Putamen (tissue), 1 donor: Measurements from ENCODE around the gene CHRNA3.

Source experiments
- DNase-seq: peaks from one replicate; pipeline ENCODE4 v3.0.0-alpha.2; 2016; ENCODE audit warnings: low spot score

The CHRNA3 gene

GRCh38 chr15:78620527-78621421 is at the start of gene CHRNA3:
CHRNA3 (minus strand) TSS chr15:78620996; CDS start chr15:78620794, 202 bp downstream.
- no peak for DNase-seq

GRCh38 chr15:78668987-78669386 is 48.2 kb upstream of the CHRNA3 start:
- DNase-seq = no peak

- DNase-seq = no peak
Measured at GRCh38 chr15:78667578-78668236, 46.9 kb upstream of the CHRNA3 start.

DNA sequence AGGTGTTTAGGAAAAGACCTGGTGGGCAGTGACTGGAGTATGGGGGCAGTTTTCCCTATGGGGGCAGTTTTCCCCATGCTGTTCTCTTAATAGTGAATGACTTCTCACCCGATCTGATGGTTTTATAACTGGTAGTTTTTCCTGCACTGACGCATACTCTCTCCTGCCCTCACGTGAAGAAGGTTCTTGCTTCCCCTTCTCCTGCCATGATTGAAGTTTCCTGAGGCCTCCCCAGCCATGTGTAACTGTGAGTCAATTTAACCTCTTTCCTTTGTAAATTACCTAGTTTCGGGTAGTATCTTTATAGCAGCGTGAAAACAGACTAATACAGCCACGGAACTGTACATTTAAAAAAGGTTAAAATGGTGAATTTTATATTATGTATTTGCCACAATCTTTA is 45.2 kb upstream of the CHRNA3 start:
- DNase-seq = no peak

GRCh38 chr15:78663703-78664102 is 42.9 kb upstream of the CHRNA3 start:
- no peak for DNase-seq

DNA sequence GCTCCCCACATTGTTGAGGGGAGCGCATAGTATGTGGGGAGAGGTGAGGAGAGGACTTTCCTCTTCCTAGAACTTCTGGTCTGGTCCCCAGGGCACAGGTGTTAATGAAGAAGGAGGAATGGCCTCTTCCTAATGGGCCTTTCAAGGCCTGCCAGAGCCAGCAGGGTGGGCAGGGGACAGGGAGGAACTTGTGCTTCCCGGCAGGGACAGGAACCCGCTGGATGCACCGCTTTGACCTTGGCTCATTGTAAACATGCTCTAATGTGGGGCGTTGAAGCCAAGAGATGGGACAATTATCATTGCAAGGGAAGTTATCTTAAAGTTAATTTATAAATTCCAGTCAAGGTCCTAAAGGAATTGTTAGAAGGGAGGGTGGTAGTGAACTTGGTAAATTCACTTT is 41.2 kb upstream of the CHRNA3 start:
- no peak for DNase-seq

- DNase-seq = no peak
Measured at GRCh38 chr15:78661001-78661400, 40.2 kb upstream of the CHRNA3 start.

- no peak for DNase-seq
Measured at GRCh38 chr15:78660584-78660983, 39.8 kb upstream of the CHRNA3 start.

DNA sequence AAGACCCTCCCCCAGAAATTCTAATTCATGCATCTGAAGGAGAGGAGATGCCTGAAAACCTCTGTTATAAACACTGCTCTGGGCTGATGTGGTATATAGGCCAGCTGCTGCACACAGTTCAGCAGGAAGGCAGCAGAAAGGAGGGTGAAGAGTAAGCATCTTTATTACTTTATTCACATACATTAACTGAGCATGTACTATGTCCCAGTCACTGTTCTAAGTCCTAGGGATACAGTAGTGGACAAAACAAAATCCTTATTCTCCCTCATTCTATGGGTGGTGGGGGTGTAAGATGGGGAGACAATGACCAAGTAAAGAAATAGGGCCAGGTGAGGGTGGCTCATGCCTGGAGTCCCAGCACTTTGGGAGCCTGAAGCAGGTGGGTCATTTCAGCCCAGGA is 38.0 kb upstream of the CHRNA3 start:
- DNase-seq = no peak

- no peak for DNase-seq
Measured at GRCh38 chr15:78654272-78654671, 33.5 kb upstream of the CHRNA3 start.

- DNase-seq = no peak
Measured at GRCh38 chr15:78651930-78652615, 31.3 kb upstream of the CHRNA3 start.

DNA sequence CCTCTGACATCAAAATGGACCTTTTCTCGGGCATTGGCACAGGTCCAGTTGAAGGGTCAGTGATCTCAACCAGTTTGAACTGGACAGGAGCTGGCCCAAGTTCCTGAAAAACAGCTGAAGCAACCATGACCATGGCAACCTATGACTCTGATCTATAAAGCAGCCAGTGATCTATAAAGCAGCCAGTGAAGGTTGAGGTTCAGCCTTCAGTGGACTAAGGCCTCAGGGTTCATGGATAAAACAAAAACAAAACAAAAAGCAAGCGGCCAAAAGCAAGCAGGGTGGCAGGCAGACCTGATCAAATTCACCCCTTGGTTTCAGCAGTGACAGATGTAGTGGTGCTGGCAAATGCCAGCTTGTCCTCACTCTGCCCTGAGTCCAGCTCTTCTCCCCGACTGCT is 30.2 kb upstream of the CHRNA3 start:
- DNase-seq = no peak

DNA sequence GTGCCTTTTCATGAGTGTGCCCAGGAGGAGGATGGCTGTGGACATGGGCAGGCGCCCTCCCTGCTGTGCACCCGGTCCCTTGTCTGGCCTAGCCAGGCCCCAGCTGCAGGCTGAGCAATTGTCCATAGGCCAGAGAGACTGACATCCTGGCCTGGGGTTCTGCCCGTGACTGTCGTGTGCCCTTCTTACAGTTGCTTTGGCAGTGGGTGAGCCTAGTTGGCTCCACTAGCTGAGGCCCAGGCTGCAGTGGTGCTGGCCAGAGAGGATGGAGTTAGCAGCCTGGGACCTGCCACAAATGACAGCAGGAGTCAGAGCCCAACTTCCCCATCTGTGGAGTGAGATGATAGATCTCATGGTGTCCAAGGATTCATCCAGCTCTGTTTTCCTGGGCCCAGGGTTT is 29.2 kb upstream of the CHRNA3 start:
- no peak for DNase-seq

DNA sequence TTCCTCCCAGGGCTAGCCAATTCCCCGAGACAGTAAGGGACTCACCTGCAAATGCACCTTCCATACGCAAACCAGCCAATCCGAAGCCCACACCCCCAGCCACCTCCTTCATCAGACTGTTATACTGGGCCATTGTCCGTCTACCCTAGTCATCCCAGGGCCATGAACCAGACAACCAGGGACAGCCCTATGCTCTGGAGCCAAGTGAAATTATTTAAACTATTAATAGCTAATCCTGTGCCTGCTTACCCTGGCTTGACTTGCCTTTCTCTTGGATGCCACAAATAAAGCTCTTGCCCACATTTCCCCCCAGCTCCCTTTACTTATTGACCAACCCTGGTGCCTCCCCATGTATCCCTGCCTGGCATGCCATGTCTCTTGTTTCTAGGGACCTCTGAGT is 24.2 kb upstream of the CHRNA3 start:
- DNase-seq = no peak

GRCh38 chr15:78642331-78642730 is 21.5 kb upstream of the CHRNA3 start:
- DNase-seq = no peak

- DNase-seq = no peak
Measured at GRCh38 chr15:78641749-78642275, 21.0 kb upstream of the CHRNA3 start.

DNA sequence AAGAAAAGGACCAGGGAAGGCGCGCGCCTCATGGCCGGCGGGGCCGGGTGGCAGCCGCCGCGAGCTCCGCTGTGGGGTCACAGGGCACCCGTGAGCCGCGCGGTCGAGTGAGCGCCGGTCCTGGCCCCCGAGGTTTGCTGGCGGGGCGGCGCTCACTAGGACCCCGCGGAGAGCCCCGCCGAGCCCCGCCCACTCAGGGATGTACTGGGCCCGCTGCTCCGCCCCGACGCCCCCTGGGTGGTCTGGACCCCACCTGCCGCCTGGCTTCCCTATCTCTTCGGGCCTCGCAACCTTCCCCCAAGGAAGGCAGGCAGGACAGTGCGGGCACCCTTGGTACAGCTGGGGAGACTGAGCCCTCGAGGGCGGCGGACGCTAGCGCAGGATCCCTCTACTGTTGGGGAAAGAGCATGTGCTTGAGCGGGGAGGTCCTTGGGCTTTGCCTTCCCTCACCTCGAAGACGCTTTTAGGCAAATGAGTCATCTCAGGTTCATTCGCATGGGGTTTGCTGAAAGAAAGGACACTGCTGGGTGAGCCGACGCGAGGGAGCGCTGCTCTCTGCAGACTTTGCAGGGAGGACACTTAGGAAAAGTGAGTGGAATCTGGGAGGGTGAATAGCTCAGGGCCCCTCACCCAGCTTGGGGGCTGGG is 20.4 kb upstream of the CHRNA3 start, which contains the start of gene CHRNB4:
Gene CHRNB4 (minus strand): TSS at position 109 of the 647 bp plus-strand sequence. CDS start 77 bp downstream, at position 32.
- no peak for DNase-seq

DNA sequence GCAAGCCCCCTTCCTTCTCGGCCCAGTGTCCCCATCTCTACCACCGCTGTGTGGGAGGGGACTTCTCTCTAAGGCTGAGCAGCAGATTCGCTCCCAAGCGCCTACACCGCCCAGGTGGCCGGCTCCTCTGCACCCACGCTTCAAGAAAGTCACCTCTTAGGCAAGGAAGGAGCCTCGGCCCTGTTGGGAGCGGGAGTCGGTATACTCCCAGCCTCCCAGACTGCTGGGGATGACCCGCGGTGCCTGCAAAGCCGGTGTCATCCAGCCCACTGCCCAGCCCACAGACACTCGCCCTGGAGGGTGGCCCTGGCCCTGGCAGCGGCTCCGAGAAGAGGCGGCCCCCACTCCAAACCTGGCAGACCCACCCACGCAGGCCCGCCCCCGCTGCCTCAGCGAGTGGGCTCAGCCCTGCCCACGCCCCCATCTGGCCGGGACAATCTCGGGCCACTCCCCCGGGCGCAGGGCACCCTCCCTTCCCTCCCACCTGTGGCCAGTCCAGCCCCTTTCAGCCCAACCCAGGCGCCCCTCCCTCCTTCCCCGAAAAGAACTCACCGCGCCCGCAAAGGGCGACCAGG is 19.8 kb upstream of the CHRNA3 start:
- DNase-seq = no peak

DNA sequence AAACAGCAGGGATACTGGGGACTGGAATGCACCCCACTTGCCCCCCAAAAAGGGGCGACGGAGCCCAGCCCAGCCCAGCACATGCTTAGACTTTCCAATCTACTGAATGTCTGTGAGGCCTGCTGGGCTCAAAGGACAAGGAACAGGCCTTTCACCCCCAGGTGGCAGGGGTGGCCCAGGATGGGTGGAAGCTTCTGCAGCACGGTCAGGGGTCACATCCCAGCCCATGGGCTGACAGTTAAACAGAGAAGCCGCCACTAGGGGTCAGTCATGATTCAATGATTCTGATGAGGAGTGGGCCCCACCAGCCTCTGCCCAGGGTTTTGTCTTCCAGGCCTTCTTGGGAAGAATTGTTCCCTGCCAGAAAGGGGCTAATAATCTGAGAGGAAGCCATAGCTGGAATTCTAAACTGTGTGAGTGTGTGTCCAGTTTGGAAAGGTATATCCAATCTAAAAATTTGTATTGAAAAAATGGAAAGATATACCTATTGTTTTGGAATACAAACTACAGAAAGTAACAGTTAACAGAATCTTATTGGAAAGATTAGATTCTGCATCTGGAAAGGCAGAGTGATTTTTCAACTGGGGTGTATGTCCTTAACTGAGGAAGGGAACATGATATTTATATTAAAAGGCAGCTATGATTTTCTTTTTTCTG is 18.0 kb upstream of the CHRNA3 start:
- no peak for DNase-seq

DNA sequence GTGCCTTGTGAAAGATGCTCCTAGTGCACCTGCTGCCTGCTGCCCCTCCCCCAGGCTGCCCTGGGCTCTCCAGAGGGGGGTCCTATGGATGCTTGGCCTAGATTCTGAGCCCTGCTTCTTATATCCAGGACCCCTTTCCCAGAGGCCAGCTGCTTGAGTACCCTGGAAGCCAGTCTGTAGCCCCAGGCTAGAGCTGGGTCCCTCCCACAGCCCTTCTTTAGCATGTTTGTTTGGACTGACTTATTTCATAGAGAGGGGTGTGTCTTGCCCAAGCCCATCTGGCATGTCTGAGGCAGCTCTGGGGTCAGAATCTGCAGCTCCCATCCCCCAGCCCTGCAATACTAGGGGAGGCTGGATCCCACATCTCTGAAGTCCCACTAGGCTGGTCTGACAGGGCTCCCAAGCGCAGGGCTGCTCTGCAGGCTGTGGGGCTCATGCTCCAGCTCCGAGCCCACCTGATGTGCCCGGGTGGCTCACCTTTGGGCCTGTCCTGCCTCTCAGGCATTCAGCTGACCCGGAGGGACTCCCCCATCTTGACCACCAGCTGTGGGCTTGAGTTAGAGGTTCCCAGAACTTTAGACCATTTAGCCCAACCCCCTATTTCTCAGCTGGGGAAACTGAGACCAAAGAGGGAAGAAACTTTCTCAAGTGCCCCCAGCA is 17.1 kb upstream of the CHRNA3 start:
- DNase-seq = no peak
